GM23338 (cell line): ENCODE results near the gene CUX1.

Source experiments
- CREB1 ChIP-seq: fragments of 250-450 bp; sonication (Bioruptor Pico); IDR thresholded peaks from 2 replicates; pipeline ENCODE4 v1.5.0; 2020; ENCODE audit warnings: low read depth, mild to moderate bottlenecking, moderate library complexity
- POLR2AphosphoS5 ChIP-seq: IDR thresholded peaks from 2 replicates; pipeline ENCODE4 v1.6.1; 2016; ENCODE audit warnings: antibody characterized with exemption, low read depth
- ZNF331 ChIP-seq: fragments of 250-450 bp; sonication (Bioruptor Pico); IDR thresholded peaks from 2 replicates; pipeline ENCODE4 v1.5.0; 2020; ENCODE audit warnings: low read depth, mild to moderate bottlenecking, moderate library complexity
- TF ChIP-seq, protein P1 (sequence below), 2 experiments: fragments of 200-600 bp in 1 of 2; sonication (generic) in 1 of 2; conservative IDR thresholded peaks; 2 replicates each; pipeline versions ENCODE4 v1.5.1 to v1.6.1; 2016 to 2017; ENCODE audit warnings: antibody characterized with exemption in 2 of 2, low read depth in 2 of 2, mild to moderate bottlenecking in 2 of 2, moderate library complexity in 1 of 2

DNA sequence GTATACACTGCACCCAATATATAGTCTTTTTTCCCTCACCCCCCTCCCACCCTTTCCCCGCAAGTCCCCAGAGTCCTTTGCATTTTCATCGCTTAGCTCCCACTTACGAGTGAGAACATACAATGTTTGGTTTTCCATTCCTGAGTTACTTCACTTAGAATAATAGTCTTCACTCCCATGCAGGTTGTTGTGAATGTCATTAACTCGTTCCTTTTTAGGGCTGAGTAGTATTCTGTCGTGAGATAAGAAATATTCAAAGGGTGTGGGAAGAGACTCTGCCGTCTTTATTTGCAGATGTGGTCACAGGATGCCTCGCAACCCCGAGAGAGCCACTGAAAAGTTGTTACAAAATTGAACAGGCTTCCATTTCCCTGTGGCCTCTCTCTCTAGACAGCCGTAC, 331.4 kb downstream of the CUX1 start:
- TF ChIP-seq CREB1 (CRISPR knock-in tag) (no peak), POLR2AphosphoS5 (no peak), ZNF331 (CRISPR knock-in tag) (no peak)
- TF ChIP-seq, protein P1, sequence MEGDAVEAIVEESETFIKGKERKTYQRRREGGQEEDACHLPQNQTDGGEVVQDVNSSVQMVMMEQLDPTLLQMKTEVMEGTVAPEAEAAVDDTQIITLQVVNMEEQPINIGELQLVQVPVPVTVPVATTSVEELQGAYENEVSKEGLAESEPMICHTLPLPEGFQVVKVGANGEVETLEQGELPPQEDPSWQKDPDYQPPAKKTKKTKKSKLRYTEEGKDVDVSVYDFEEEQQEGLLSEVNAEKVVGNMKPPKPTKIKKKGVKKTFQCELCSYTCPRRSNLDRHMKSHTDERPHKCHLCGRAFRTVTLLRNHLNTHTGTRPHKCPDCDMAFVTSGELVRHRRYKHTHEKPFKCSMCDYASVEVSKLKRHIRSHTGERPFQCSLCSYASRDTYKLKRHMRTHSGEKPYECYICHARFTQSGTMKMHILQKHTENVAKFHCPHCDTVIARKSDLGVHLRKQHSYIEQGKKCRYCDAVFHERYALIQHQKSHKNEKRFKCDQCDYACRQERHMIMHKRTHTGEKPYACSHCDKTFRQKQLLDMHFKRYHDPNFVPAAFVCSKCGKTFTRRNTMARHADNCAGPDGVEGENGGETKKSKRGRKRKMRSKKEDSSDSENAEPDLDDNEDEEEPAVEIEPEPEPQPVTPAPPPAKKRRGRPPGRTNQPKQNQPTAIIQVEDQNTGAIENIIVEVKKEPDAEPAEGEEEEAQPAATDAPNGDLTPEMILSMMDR (conservative IDR thresholded peaks at IDR 0.05; ENCODE audit: low read depth in 2 of 2), result no peak
